WTC11 (cell line): Measurements from ENCODE around the gene SERTAD4.

ENCODE experiments used
- AFF4 ChIP-seq: sonication (generic); formaldehyde crosslinking; IDR thresholded peaks from 2 replicates; pipeline ENCODE4 v1.8.1; 2023; ENCODE audit warnings: mild to moderate bottlenecking, missing genetic modification reagents, borderline replicate concordance
- ATF3 ChIP-seq: sonication (generic); formaldehyde crosslinking; conservative IDR thresholded peaks from 2 replicates; pipeline ENCODE4 v1.8.1; 2022; ENCODE audit warnings: mild to moderate bottlenecking, missing genetic modification reagents
- ATF6 ChIP-seq: sonication (generic); formaldehyde crosslinking; IDR thresholded peaks from 2 replicates; pipeline ENCODE4 v1.8.1; 2023; ENCODE audit warnings: mild to moderate bottlenecking, missing genetic modification reagents
- CDX4 ChIP-seq: fragments of 250-450 bp; sonication (Bioruptor Pico); IDR thresholded peaks from 2 replicates; pipeline ENCODE4 v1.9.0; 2021; ENCODE audit warnings: moderate library complexity, mild to moderate bottlenecking, inconsistent platforms, borderline replicate concordance
- CTCF ChIP-seq: fragments of 200-600 bp; IDR thresholded peaks from 2 replicates; pipeline ENCODE4 v1.8.0; 2022; ENCODE audit warnings: antibody characterized with exemption
- E2F4 ChIP-seq: sonication (generic); formaldehyde crosslinking; IDR thresholded peaks from 2 replicates; pipeline ENCODE4 v1.8.1; 2022; ENCODE audit warnings: low read depth, mild to moderate bottlenecking, moderate library complexity, missing genetic modification reagents, borderline replicate concordance
- JUN ChIP-seq: sonication (generic); formaldehyde crosslinking; IDR thresholded peaks from 2 replicates; pipeline ENCODE4 v1.8.0; 2023; ENCODE audit warnings: mild to moderate bottlenecking, missing genetic modification reagents
- PRRX2 ChIP-seq: fragments of 250-450 bp; sonication (Bioruptor Pico); IDR thresholded peaks from 2 replicates; pipeline ENCODE4 v1.8.0; 2021; ENCODE audit warnings: mild to moderate bottlenecking
- RELA ChIP-seq: sonication (generic); formaldehyde crosslinking; IDR thresholded peaks from 2 replicates; pipeline ENCODE4 v1.8.1; 2022; ENCODE audit warnings: missing genetic modification reagents, mild to moderate bottlenecking, borderline replicate concordance
- SOX15 ChIP-seq: fragments of 250-450 bp; sonication (Bioruptor Pico); IDR thresholded peaks from 2 replicates; pipeline ENCODE4 v1.9.0; 2021; ENCODE audit warnings: mild to moderate bottlenecking
- SP1 ChIP-seq: sonication (generic); formaldehyde crosslinking; conservative IDR thresholded peaks from 2 replicates; pipeline ENCODE4 v1.8.1; 2022; ENCODE audit warnings: missing genetic modification reagents
- ZBTB43 ChIP-seq: sonication (generic); formaldehyde crosslinking; IDR thresholded peaks from 2 replicates; pipeline ENCODE4 v1.8.1; 2023; ENCODE audit warnings: mild to moderate bottlenecking, missing genetic modification reagents
- ZNF423 ChIP-seq: fragments of 250-450 bp; sonication (Bioruptor Pico); IDR thresholded peaks from 2 replicates; pipeline ENCODE4 v2.1.2; 2022; ENCODE audit warnings: mild to moderate bottlenecking, moderate library complexity
- ZNF671 ChIP-seq: fragments of 250-450 bp; sonication (Bioruptor Pico); IDR thresholded peaks from 2 replicates; pipeline ENCODE4 v1.8.0; 2021; ENCODE audit warnings: mild to moderate bottlenecking

- no peak for TF ChIP-seq CDX4 (CRISPR knock-in tag)
- TF ChIP-seq RELA (CRISPR knock-in tag): no peak
- TF ChIP-seq ATF3 (CRISPR knock-in tag): no peak
- no peak for TF ChIP-seq CTCF
- no peak for TF ChIP-seq PRRX2 (CRISPR knock-in tag)
- TF ChIP-seq E2F4 (CRISPR knock-in tag): no peak
- TF ChIP-seq SOX15 (CRISPR knock-in tag): no peak
- no peak for TF ChIP-seq ATF6
- TF ChIP-seq SP1 (CRISPR knock-in tag): no peak
- no peak for TF ChIP-seq ZNF423 (CRISPR knock-in tag)
- TF ChIP-seq ZBTB43: no peak
- TF ChIP-seq ZNF671 (CRISPR knock-in tag): no peak
- TF ChIP-seq AFF4: no peak
- TF ChIP-seq JUN (CRISPR knock-in tag): no peak
Measured at GRCh38 chr1:210231846-210232510, 618 bp upstream of the SERTAD4 start.
